Calu3 (cell line): ENCODE measurements around the gene EPSTI1. TPM values are rescaled to one million over a fixed set of nuclear protein-coding genes. Genes with fewer than 3 reads are reported as not detected.

Experiments used
- BruUV-seq: library from RNA; stranded (reverse); fragments of 400-500 nt; replicated peaks from 2 replicates; lab custom pipeline; 2021; lab: Mats Ljungman, UMichigan
- CTCF ChIA-PET: fragments of 300-600 bp; sonication (Branson Sonifier 250); formaldehyde crosslinking; loops from one replicate; lab custom pipeline; 2022; ENCODE audit warnings: antibody characterized with exemption; lab: Charles Lee
- DNase-seq: peaks from one replicate; pipeline ENCODE4 v3.0.0; 2022
- H3K27ac Mint-ChIP-seq: one replicate; pipeline ENCODE4 v1.8.0; 2022; ENCODE audit warnings: mixed read lengths; ENCODE audit not compliant: unreplicated experiment
- H3K27me3 Mint-ChIP-seq: one replicate; pipeline ENCODE4 v1.8.0; 2022; ENCODE audit warnings: mixed read lengths; ENCODE audit not compliant: unreplicated experiment
- H3K36me3 Mint-ChIP-seq: one replicate; pipeline ENCODE4 v1.8.0; 2022; ENCODE audit warnings: mild to moderate bottlenecking, moderate library complexity, mixed read lengths; ENCODE audit not compliant: insufficient read depth, unreplicated experiment
- H3K4me1 Mint-ChIP-seq: one replicate; pipeline ENCODE4 v1.8.0; 2022; ENCODE audit warnings: mild to moderate bottlenecking, low read depth, mixed read lengths; ENCODE audit not compliant: unreplicated experiment
- H3K4me3 Mint-ChIP-seq: one replicate; pipeline ENCODE4 v1.8.0; 2022; ENCODE audit warnings: mild to moderate bottlenecking, low read depth, moderate library complexity, mixed read lengths; ENCODE audit not compliant: unreplicated experiment
- H3K9me3 Mint-ChIP-seq: one replicate; pipeline ENCODE4 v1.8.0; 2022; ENCODE audit warnings: low read depth, mixed read lengths; ENCODE audit not compliant: unreplicated experiment
- CTCF ChIP-seq: fragments of 200-600 bp; IDR thresholded peaks from one replicate; pipeline ENCODE4 v1.8.0; 2022; ENCODE audit warnings: antibody characterized with exemption; ENCODE audit not compliant: unreplicated experiment
- intact Hi-C: fragments of 100-400 bp; cut with micrococcal nuclease; formaldehyde crosslinking; loops from one replicate; pipeline ENCODE4 v1.10.0; 2022; ENCODE audit not compliant: unreplicated experiment
- total RNA-seq: library from RNA; stranded (reverse); gene quantifications from 2 replicates; pipeline ENCODE4 v1.2.3, GENCODE V29; 2022

Gene EPSTI1
- total RNA-seq, 1 experiment from 2014 or later, result 11.5 TPM

DNA sequence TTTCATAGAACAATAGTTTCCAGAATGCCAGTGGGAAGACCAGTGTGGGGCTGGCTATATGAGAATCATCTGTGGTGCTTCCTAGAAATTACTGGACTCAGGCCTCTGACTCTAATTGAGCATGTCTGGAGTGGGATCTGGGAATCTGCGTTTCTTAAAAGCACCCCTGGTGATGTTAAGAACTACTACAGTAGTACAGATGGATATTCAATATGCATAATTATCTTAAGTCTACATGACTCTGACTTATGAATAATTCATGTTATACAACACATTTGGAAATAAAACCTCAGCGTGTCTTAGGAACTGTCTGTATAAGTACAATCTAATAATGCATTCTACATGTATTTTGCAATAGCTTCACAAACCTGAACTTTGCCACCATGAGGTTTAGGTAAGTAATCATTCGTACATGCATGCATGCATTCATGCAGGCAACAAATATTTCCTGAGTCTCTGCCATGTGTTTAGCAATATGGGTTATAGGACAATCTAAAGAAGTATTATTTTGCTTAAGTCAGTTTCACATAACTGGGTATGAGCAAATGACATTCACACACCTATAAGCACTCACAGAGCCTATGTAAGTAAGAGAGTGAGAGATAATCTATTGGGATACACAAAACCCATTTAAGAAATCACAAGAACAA lies 62.0 kb downstream of the EPSTI1 start:
- intact Hi-C loops, result no loop called here
- H3K4me1 Mint-ChIP-seq, result no peaks in the 10 kb centered on the region
- CTCF ChIA-PET, result no interaction called here
- H3K9me3 Mint-ChIP-seq, result no peaks in the 10 kb centered on the region
- BruUV-seq, result no TSS peak
- DNase-seq, result no peak
- H3K4me3 Mint-ChIP-seq, result no peak overlapping the region
- H3K27me3 Mint-ChIP-seq, result no peaks in the 10 kb centered on the region
- no peaks in the 10 kb centered on the region for H3K36me3 Mint-ChIP-seq
- no peak for TF ChIP-seq CTCF
- no peak overlapping the region for H3K27ac Mint-ChIP-seq

- Mint-ChIP-seq H3K27ac (no peak overlapping the region), H3K4me1 (no peaks in the 10 kb centered on the region), H3K9me3 (no peaks in the 10 kb centered on the region), H3K36me3 (no peaks in the 10 kb centered on the region), H3K4me3 (no peak overlapping the region), H3K27me3 (no peaks in the 10 kb centered on the region)
- CTCF ChIA-PET, result interaction anchor here (0.6 kb wide), 2 partner anchors 128 to 130 kb away, joined by 3 read pairs; no protein-coding TSS in a partner anchor
- intact Hi-C loops, result no loop called here
- BruUV-seq, result no TSS peak
- TF ChIP-seq CTCF, result no peak
- DNase-seq, result no peak
Observed at GRCh38 chr13:42926555-42926954, 65.5 kb downstream of the EPSTI1 start.

DNA sequence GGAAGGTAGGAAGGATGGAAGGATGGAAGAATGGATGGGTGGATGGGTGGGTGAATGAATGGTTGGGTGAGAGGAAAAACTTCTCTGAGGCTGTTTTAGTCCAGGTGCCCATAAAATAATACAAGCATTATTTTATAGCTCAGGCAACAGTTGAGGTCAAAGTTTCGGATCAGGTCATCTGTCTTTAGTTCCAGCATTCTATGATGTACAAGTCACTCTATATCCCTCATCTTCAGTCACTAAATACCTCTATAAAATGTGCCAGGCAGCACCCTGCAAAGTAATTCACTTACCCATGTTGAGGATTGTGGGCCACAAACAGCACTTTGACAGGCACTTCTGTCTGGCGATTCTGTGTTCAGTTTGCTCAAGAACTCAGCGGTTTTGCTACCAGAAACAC lies 66.0 kb downstream of the EPSTI1 start:
- Mint-ChIP-seq H3K27ac (no peak overlapping the region), H3K4me3 (no peak overlapping the region), H3K4me1 (no peaks in the 10 kb centered on the region), H3K27me3 (no peaks in the 10 kb centered on the region), H3K9me3 (no peaks in the 10 kb centered on the region), H3K36me3 (no peaks in the 10 kb centered on the region)
- CTCF ChIA-PET, result interaction anchor here (0.6 kb wide), 2 partner anchors 128 to 131 kb away, joined by 3 read pairs; no protein-coding TSS in a partner anchor
- BruUV-seq, result no TSS peak
- DNase-seq, result no peak
- no peak for TF ChIP-seq CTCF
- intact Hi-C loops, result no loop called here

DNA sequence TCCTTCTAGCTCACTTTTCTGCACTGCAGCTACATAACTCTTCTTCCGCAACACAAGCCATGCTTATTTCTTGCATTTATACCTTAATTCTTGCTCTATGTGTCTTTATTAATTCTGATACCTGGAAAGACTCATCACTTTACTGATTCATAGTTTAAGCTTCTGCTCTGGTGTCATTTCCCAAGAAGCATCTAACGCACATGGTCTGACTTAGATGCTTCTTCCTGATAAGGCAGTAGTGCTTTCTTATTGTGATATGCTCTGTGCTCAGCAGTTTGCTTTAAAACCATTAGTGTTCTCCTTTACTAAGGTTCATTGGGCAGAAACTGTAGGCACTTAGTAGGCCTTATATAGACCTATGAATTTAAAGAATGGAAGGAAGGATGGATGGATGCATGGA lies 66.4 kb downstream of the EPSTI1 start:
- H3K36me3 Mint-ChIP-seq, result no peaks in the 10 kb centered on the region
- no TSS peak for BruUV-seq
- no peaks in the 10 kb centered on the region for H3K9me3 Mint-ChIP-seq
- no peak for TF ChIP-seq CTCF
- no peak overlapping the region for H3K27ac Mint-ChIP-seq
- DNase-seq, result no peak
- intact Hi-C loops, result no loop called here
- CTCF ChIA-PET, result interaction anchor here (0.6 kb wide), 2 partner anchors 127 to 131 kb away, joined by 3 read pairs; no protein-coding TSS in a partner anchor
- H3K4me1 Mint-ChIP-seq, result no peaks in the 10 kb centered on the region
- H3K4me3 Mint-ChIP-seq, result no peak overlapping the region
- no peaks in the 10 kb centered on the region for H3K27me3 Mint-ChIP-seq
